ENCODE data around the gene VAV2. TPM values are rescaled to one million over a fixed set of nuclear protein-coding genes. Genes with fewer than 3 reads are reported as not detected.

VAV2 gene
- total and polyA plus RNA-seq, 8 donors: 25.3 to 44.1 (median 35.5) TPM

GRCh38 chr9:133759946-133760345, 232.2 kb downstream of the VAV2 start:
- TF ChIP-seq, protein P1, sequence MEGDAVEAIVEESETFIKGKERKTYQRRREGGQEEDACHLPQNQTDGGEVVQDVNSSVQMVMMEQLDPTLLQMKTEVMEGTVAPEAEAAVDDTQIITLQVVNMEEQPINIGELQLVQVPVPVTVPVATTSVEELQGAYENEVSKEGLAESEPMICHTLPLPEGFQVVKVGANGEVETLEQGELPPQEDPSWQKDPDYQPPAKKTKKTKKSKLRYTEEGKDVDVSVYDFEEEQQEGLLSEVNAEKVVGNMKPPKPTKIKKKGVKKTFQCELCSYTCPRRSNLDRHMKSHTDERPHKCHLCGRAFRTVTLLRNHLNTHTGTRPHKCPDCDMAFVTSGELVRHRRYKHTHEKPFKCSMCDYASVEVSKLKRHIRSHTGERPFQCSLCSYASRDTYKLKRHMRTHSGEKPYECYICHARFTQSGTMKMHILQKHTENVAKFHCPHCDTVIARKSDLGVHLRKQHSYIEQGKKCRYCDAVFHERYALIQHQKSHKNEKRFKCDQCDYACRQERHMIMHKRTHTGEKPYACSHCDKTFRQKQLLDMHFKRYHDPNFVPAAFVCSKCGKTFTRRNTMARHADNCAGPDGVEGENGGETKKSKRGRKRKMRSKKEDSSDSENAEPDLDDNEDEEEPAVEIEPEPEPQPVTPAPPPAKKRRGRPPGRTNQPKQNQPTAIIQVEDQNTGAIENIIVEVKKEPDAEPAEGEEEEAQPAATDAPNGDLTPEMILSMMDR (IDR thresholded peaks at IDR 0.05): no peak
- H3K27ac ChIP-seq: no peak overlapping the region
- H3K27me3 ChIP-seq: peaks cover 0 to 4% of the 10 kb centered on the region in 2 donors
- intact Hi-C loops (cut with DNase I): no loop called here
- DNase-seq (no peak), ATAC-seq (no peak)
- no peaks in the 10 kb centered on the region for H3K4me1 ChIP-seq
- peaks cover 0 to 31% of the 10 kb centered on the region in 2 donors for H3K36me3 ChIP-seq
- H3K9me3 ChIP-seq: no peaks in the 10 kb centered on the region
- no peak overlapping the region for H3K4me3 ChIP-seq

DNA sequence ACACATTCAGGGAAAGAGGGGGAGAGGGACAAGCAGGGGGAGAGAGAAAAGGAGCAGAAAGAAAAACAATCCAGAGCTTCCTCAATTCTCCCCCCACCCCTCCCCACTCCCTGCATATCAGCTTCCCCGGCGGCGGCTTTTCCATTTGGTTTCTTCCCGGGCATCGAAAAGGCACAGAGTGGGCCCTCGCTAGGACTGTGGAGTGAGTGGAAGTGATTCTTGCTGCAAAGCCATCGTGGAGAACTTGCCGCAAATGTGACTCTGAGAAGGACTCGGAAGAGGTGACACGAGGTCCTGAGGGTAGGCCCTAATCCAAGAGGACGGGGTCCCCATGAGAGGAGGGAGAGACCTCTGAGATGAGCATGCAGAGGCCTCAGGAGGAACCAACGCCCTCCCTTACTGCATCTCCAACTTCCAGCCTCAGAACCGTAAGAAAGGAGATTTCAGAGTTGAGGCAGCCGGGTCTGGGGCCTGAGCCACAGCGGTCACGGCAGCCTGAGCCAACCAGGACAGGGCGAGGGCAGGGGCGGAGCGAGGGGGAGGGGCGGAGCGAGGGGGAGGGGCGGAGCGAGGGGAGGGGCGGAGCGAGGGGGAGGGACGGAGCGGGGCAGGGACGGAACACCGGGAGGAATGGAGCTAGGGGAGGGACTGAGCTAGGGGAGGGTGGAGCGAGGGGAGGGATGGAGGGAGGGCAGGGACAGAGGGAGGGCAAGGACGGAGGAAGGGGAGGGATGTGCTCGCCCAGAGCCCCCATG, 232.8 kb downstream of the VAV2 start:
- Histone ChIP-seq H3K36me3 (peaks cover 0 to 31% of the 10 kb centered on the region in 2 donors), H3K9me3 (no peaks in the 10 kb centered on the region), H3K27me3 (peaks cover 0 to 8% of the 10 kb centered on the region in 2 donors), H3K27ac (no peak overlapping the region), H3K4me1 (no peaks in the 10 kb centered on the region), H3K4me3 (no peak overlapping the region)
- DNase-seq (peak in 2 of 4 donors; percentile 41 to 63), ATAC-seq (peak; percentile 44)
- TF ChIP-seq, protein P1 (IDR thresholded peaks at IDR 0.05): no peak
- intact Hi-C loops (cut with DNase I): no loop called here

DNA sequence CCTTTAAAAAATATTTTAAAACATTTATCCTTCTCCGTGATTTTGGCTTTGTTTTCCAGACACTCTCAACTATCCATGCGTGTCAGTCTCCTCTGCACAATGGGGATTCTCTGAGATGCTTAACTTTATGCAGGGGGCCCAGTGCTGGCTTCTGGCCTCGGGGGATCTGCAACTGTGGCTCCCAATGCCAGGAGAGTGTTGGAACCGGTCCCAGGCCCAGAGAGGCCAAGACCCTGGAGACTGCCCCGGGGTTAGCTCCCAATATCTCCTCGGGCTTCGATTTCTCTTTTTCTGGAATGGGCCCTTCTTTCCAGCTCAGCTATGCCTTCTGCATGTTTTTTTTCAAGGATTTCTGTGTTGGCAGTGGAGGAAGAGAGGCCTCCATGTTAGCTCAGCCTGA, 233.9 kb downstream of the VAV2 start:
- Histone ChIP-seq H3K4me1 (no peaks in the 10 kb centered on the region), H3K9me3 (no peaks in the 10 kb centered on the region), H3K27ac (no peak overlapping the region), H3K27me3 (peaks cover 0 to 8% of the 10 kb centered on the region in 2 donors), H3K36me3 (peaks cover 0 to 22% of the 10 kb centered on the region in 2 donors), H3K4me3 (no peak overlapping the region)
- ATAC-seq (no peak), DNase-seq (no peak)
- intact Hi-C loops (cut with DNase I): no loop called here
- TF ChIP-seq, protein P1 (IDR thresholded peaks at IDR 0.05): no peak

- DNase-seq: no peak
- Histone ChIP-seq H3K27ac (no peak overlapping the region), H3K4me1 (no peaks in the 10 kb centered on the region), H3K36me3 (no peaks in the 10 kb centered on the region), H3K27me3 (peaks cover 0 to 19% of the 10 kb centered on the region in 2 donors), H3K4me3 (no peak overlapping the region), H3K9me3 (no peaks in the 10 kb centered on the region)
- TF ChIP-seq, protein P1 (IDR thresholded peaks at IDR 0.05): no peak
- no peak for ATAC-seq
- intact Hi-C loops (cut with DNase I): no loop called here
These were observed 237.4 kb downstream of the VAV2 start for GRCh38 chr9:133754688-133755227.

DNA sequence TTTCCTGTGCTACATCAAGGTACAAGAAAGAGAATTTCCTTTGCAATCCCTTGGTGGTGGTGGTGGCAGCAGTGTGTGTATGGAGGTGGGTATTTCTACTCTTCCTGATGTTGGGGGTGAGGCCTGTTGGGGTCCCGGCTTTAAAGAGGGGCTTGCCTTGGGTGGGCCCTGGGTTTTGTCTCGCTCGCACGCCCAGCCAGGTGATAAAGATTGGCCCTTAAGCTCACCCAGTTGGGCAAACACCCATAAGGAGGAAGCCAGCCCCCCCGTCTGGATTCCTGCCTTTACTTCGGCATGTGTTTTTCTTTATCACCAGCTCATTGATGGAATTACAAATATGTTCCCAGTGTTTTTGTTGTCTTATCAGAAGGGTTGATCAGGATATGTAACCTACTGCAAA, 237.9 kb downstream of the VAV2 start:
- Histone ChIP-seq H3K27ac (no peak overlapping the region), H3K27me3 (peaks cover 0 to 21% of the 10 kb centered on the region in 2 donors), H3K4me1 (no peaks in the 10 kb centered on the region), H3K9me3 (no peaks in the 10 kb centered on the region), H3K36me3 (no peaks in the 10 kb centered on the region), H3K4me3 (no peak overlapping the region)
- intact Hi-C loops (cut with DNase I): no loop called here
- DNase-seq (no peak), ATAC-seq (no peak)
- TF ChIP-seq, protein P1 (IDR thresholded peaks at IDR 0.05): no peak

Measured in left lung (tissue), 10 donors.